Brain microvascular endothelial cell (primary cell): ENCODE measurements around the gene CA7.

Experiments
- DNase-seq: peaks from one replicate; pipeline ENCODE4 v3.0.0-alpha.2; 2020
- H3K27ac ChIP-seq: fragments of 250-450 bp; sonication (Bioruptor Pico); 2 replicates; pipeline ENCODE4 v1.5.1; 2020; ENCODE audit warnings: mild to moderate bottlenecking, moderate library complexity
- H3K27me3 ChIP-seq: fragments of 250-450 bp; sonication (Bioruptor Pico); replicated peaks from 2 replicates; pipeline ENCODE4 v1.5.1; 2020; ENCODE audit warnings: mild to moderate bottlenecking
- H3K36me3 ChIP-seq: fragments of 250-450 bp; sonication (Bioruptor Pico); replicated peaks from 2 replicates; pipeline ENCODE4 v1.5.1; 2020; ENCODE audit warnings: mild to moderate bottlenecking
- H3K4me3 ChIP-seq: 2 replicates; pipeline ENCODE4 v1.5.1; 2011; ENCODE audit warnings: low read depth, mild to moderate bottlenecking, control low read depth, low read length, moderate library complexity
- CTCF ChIP-seq: IDR thresholded peaks from 2 replicates; pipeline ENCODE4 v1.5.1; 2011; ENCODE audit warnings: low read depth, mild to moderate bottlenecking, moderate library complexity, low read length, control low read depth, inconsistent platforms; ENCODE audit errors: missing control alignments
- in situ Hi-C: cut with HindIII; loops from 2 replicates; pipeline ENCODE4 v1.10.0; 2017; ENCODE audit warnings: low sequenced_read_pairs, low pct_ligation_motif_present

The CA7 gene

DNA sequence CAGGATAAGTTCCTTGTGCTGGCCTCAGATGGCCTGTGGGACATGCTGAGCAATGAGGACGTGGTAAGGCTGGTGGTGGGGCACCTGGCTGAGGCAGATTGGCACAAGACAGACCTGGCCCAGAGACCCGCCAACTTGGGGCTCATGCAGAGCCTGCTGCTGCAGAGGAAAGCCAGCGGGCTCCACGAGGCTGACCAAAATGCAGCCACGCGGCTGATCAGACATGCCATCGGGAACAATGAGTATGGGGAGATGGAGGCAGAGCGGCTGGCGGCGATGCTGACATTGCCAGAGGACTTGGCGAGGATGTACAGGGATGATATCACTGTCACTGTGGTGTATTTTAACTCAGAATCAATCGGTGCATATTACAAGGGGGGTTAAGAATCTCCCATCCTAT lies 41.3 kb downstream of the CA7 start:
- peaks cover 18% of the 10 kb centered on the region for H3K36me3 ChIP-seq
- no peak for TF ChIP-seq CTCF
- no peaks in the 10 kb centered on the region for H3K27me3 ChIP-seq
- no peak overlapping the region for H3K27ac ChIP-seq
- DNase-seq, result no peak
- in situ Hi-C loops, result no loop called here
- H3K4me3 ChIP-seq, result no peak overlapping the region

DNA sequence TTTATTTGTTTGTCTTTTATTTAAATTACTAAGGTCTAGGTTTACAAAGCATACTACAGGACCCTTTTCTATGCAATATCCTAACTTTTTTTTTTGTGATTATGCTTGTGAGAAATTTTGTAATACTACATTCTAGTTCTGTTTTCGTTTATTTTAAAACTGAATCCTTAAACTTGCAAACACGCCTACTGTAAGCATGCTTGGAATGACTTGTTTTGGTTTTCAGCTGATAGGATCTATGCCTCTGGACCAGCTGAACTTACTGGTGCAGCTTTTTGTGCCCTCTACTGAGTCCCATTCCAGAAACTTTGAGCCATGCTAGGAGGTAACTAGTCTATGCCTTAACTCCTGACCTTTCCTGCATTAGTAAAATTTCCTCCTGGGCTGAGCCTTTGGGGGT lies 42.1 kb downstream of the CA7 start:
- in situ Hi-C loops, result no loop called here
- TF ChIP-seq CTCF, result no peak
- no peak for DNase-seq

GRCh38 chr16:66886914-66887313 lies 42.7 kb downstream of the CA7 start:
- no peak overlapping the region for H3K27ac ChIP-seq
- no peak for DNase-seq
- in situ Hi-C loops, result no loop called here
- peaks cover 18% of the 10 kb centered on the region for H3K36me3 ChIP-seq
- H3K4me3 ChIP-seq, result no peak overlapping the region
- TF ChIP-seq CTCF, result no peak
- H3K27me3 ChIP-seq, result no peaks in the 10 kb centered on the region

More for the DNA sequence above, 42.1 kb downstream of the CA7 start:
- H3K27me3 ChIP-seq, result no peaks in the 10 kb centered on the region
- H3K27ac ChIP-seq, result no peak overlapping the region
- no peak overlapping the region for H3K4me3 ChIP-seq
- peaks cover 18% of the 10 kb centered on the region for H3K36me3 ChIP-seq

DNA sequence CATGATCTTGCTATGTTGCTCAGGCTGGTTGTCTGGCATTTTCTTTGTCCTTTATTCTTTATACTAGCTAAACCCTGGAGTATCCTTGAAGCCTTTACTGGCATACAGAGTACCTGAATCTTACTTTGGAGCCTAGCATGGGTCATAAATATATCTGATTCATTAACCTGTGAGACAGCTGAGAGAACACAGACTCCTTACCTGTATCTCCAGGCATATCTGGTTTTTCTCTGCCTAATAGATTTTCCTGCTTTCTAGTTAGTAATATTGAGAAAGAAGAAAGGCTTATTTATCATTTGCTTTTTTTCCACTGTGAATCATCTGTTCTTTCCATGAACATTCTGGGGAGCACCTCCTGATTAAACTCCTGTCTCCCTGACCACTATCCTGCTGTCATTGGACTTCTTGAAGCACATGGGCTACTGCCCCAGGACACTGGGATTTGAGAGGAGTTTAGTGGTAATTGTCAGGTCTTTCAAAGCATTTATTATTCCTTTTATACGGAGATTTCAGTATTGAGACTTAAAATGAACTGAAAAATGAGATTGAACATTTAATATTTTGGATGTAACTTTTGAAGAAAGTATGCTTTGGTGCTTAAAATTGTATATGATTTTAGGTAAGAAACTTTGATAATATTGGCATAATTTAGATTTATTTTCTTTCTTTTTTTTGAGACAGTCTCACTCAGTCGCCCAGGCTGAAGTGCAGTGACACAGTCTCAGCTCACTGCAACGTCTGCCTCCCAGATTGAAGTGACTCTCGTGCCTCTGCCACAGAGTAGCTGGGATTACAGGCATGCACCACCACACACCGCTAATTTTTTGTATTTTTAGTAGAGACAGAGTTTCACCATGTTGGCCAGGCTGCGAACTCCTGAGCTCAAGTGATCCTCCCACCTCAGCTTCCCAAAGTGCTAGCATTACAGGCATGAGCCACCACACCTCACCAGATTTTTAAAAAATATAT lies 44.7 kb downstream of the CA7 start:
- no peak overlapping the region for H3K4me3 ChIP-seq
- no peak overlapping the region for H3K27ac ChIP-seq
- no peaks in the 10 kb centered on the region for H3K27me3 ChIP-seq
- in situ Hi-C loops, result no loop called here
- no peak for TF ChIP-seq CTCF
- DNase-seq, result no peak
- peaks cover 18% of the 10 kb centered on the region for H3K36me3 ChIP-seq

- H3K36me3 ChIP-seq, result peaks cover 13% of the 10 kb centered on the region
- H3K27me3 ChIP-seq, result no peaks in the 10 kb centered on the region
- in situ Hi-C loops, result no loop called here
- TF ChIP-seq CTCF, result no peak
- no peak overlapping the region for H3K27ac ChIP-seq
- no peak overlapping the region for H3K4me3 ChIP-seq
- no peak for DNase-seq
These were observed 45.4 kb downstream of the CA7 start for GRCh38 chr16:66889622-66890021.
